Rectal smooth muscle tissue (tissue), 1 donor: ENCODE results near the gene SLC24A5.

Experiments
- H3K27ac ChIP-seq: one replicate; pipeline ENCODE4 v1.7.0; 2013; ENCODE audit warnings: low read depth, low read length, inconsistent platforms
- H3K27me3 ChIP-seq: one replicate; pipeline ENCODE4 v1.7.0; 2013; ENCODE audit warnings: low read length; ENCODE audit not compliant: control insufficient read depth, insufficient read depth
- H3K36me3 ChIP-seq: one replicate; pipeline ENCODE4 v1.7.0; 2013; ENCODE audit warnings: low read length; ENCODE audit not compliant: control insufficient read depth, insufficient read depth
- H3K4me1 ChIP-seq: one replicate; pipeline ENCODE4 v1.7.0; 2013; ENCODE audit warnings: low read length; ENCODE audit not compliant: control insufficient read depth, insufficient read depth
- H3K4me3 ChIP-seq: one replicate; pipeline ENCODE4 v1.7.0; 2013; ENCODE audit warnings: low read length
- H3K9ac ChIP-seq: one replicate; pipeline ENCODE4 v1.7.0; 2013; ENCODE audit warnings: low read length

Gene SLC24A5

GRCh38 chr15:48176957-48177356 lies 56.2 kb downstream of the SLC24A5 start:
- H3K4me1 ChIP-seq, result peaks cover 4% of the 10 kb centered on the region
- no peaks in the 10 kb centered on the region for H3K27me3 ChIP-seq
- no peak overlapping the region for H3K9ac ChIP-seq
- no peaks in the 10 kb centered on the region for H3K36me3 ChIP-seq
- H3K27ac ChIP-seq, result peak overlapping the region; percentile 86
- H3K4me3 ChIP-seq, result peak overlapping the region; percentile 68

GRCh38 chr15:48177383-48177765 lies 56.6 kb downstream of the SLC24A5 start:
- no peaks in the 10 kb centered on the region for H3K27me3 ChIP-seq
- peak overlapping the region; percentile 86 for H3K27ac ChIP-seq

DNA sequence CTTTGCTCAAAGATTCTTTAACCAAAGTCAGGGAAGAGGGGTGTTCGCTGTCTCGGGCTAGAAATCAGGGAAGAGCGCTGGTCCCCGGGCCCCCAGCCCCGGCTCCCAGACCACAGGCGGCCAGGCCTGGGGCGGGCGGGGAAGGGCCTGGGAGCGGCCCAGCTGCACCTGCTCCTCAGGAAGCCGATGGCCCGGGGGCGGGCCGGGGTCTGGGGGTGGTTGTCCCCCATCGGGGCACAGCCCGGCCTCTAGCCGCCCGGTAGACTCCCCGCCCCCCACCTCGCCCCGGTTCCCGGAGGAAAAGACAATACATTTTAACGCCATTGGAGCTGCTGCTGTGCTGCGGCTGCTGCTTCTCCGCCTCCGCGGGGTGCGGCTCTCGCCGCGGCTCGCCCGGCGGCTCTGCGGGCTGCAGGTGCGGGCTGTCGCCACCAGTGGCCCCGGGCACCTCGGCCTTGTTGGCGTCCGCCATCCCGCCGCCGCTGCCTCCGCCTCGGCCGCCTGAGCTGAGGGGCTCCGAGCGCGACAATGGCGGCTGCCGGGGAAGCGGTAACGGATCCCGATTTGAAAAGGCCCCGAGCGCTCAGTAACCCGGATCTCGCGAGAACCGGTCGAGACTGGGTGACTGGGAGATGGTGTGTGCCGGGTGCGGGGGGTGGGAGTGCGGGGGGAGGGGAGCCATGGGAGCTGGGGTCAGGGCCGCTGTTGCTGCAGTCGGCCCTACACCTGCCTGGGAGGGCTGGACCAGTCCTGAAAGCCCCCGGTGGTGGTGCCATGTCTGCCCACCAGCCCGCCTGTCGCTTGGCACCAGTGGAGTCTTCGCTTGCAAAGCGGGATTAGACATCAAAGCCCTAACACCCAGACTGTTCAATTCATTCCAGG lies 57.2 kb downstream of the SLC24A5 start, which contains the start of gene MYEF2:
Gene MYEF2, minus strand, starts transcription at position 530 of the 882 bp plus-strand sequence. Its CDS starts 58 bp downstream, at position 472.
- Histone ChIP-seq H3K27me3 (no peaks in the 10 kb centered on the region), H3K4me3 (peak within 1 kb of the TSS; percentile 68), H3K4me1 (peaks cover 4% of the 10 kb centered on the region), H3K36me3 (no peaks in the 10 kb centered on the region), H3K9ac (peak within 1 kb of the TSS; percentile 13), H3K27ac (peak within 1 kb of the TSS; percentile 86)

More at GRCh38 chr15:48177383-48177765, 56.6 kb downstream of the SLC24A5 start:
- H3K4me3 ChIP-seq, result peak overlapping the region; percentile 68
- H3K36me3 ChIP-seq, result no peaks in the 10 kb centered on the region
- peaks cover 4% of the 10 kb centered on the region for H3K4me1 ChIP-seq
- H3K9ac ChIP-seq, result no peak overlapping the region

- Histone ChIP-seq H3K4me1 (peaks cover 4% of the 10 kb centered on the region), H3K4me3 (peak overlapping the region; percentile 68), H3K9ac (no peak overlapping the region), H3K27me3 (no peaks in the 10 kb centered on the region), H3K27ac (no peak overlapping the region), H3K36me3 (no peaks in the 10 kb centered on the region)
Observed at GRCh38 chr15:48178648-48178931, 57.8 kb downstream of the SLC24A5 start.

DNA sequence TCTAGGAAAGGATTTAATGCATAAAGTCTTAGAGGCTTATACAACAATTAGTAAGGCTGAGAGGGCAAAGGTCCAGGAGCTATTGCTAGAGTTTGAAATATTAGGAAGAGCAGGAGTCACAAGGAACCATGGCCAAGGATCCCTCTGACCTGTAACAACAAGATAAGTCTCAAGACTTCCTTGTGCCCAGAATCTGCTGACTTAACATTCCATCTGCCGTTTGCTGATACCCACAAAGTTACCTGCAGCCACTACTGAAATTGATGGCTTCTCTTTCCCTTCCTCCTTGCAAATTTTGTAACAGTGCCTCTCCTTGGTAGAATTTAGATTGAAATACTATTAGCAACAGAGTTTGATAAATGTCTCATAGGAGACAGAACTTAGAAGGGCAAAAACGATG lies 62.0 kb downstream of the SLC24A5 start:
- Histone ChIP-seq H3K4me1 (no peaks in the 10 kb centered on the region), H3K9ac (no peak overlapping the region), H3K27me3 (no peaks in the 10 kb centered on the region), H3K36me3 (no peaks in the 10 kb centered on the region), H3K4me3 (no peak overlapping the region), H3K27ac (no peak overlapping the region)

- H3K27me3 ChIP-seq, result no peaks in the 10 kb centered on the region
- no peak overlapping the region for H3K4me3 ChIP-seq
- H3K9ac ChIP-seq, result no peak overlapping the region
- H3K27ac ChIP-seq, result no peak overlapping the region
- no peaks in the 10 kb centered on the region for H3K36me3 ChIP-seq
- H3K4me1 ChIP-seq, result no peaks in the 10 kb centered on the region
Observed at GRCh38 chr15:48185529-48185928, 64.7 kb downstream of the SLC24A5 start.

DNA sequence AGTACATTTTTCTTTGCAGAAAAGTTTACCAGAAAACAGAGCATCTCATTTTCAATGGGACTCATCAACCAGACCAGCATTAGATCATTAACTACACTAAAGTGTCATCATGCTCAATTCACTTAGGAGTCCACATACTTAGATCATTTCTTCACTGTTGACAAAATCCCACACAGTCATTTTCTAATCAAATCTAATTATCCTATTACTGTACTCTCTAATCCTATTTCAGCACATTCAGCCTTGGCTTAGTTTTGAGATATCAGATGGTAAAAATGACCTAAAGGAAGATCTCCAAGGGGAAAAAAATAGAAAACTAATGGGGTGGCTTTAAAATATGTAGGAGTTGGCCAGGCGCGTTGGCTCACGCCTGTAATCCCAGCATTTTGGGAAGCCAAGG lies 65.5 kb downstream of the SLC24A5 start:
- H3K4me1 ChIP-seq, result no peaks in the 10 kb centered on the region
- no peak overlapping the region for H3K4me3 ChIP-seq
- no peak overlapping the region for H3K9ac ChIP-seq
- H3K27me3 ChIP-seq, result no peaks in the 10 kb centered on the region
- no peak overlapping the region for H3K27ac ChIP-seq
- no peaks in the 10 kb centered on the region for H3K36me3 ChIP-seq

GRCh38 chr15:48190932-48191573 lies 70.3 kb downstream of the SLC24A5 start:
- Histone ChIP-seq H3K4me3 (no peak overlapping the region), H3K27me3 (no peaks in the 10 kb centered on the region), H3K4me1 (no peaks in the 10 kb centered on the region), H3K36me3 (no peaks in the 10 kb centered on the region), H3K27ac (no peak overlapping the region), H3K9ac (no peak overlapping the region)

GRCh38 chr15:48191574-48192225 lies 70.9 kb downstream of the SLC24A5 start, which contains the start of gene CTXN2:
TSS of gene CTXN2 (plus strand) at chr15:48191665. CDS start at chr15:48201301, 9,636 bp downstream.
- Histone ChIP-seq H3K27me3 (no peaks in the 10 kb centered on the region), H3K9ac (no peak within 1 kb of the TSS), H3K36me3 (no peaks in the 10 kb centered on the region), H3K27ac (no peak within 1 kb of the TSS), H3K4me3 (no peak within 1 kb of the TSS), H3K4me1 (no peaks in the 10 kb centered on the region)
